Activated CD4-positive, alpha-beta T cell treated with anti-CD3 and anti-CD28 coated beads, Interleukin-2, Interleukin-6, amounts not matched to agents 100 ng/mL and 50 ng/mL, durations not matched to agents 16 hours and 8 hours (primary cell): ENCODE data around the gene TNFAIP8L3.
"Not testable (repeated sequence)": the region's sequence is repeated elsewhere in the genome, so short reads cannot be mapped to it uniquely, and the experiment has no call there.

Experiments
- DNase-seq: peaks from one replicate; pipeline ENCODE4 v3.0.0-alpha.2; 2020

The TNFAIP8L3 gene

GRCh38 chr15:51094606-51095569 is at the start of gene TNFAIP8L3:
TSS of gene TNFAIP8L3 (minus strand) at chr15:51094906. CDS start at chr15:51094595, 311 bp downstream.
- no peak for DNase-seq

GRCh38 chr15:51144021-51144532 is 49.4 kb upstream of the TNFAIP8L3 start:
- no peak for DNase-seq

DNA sequence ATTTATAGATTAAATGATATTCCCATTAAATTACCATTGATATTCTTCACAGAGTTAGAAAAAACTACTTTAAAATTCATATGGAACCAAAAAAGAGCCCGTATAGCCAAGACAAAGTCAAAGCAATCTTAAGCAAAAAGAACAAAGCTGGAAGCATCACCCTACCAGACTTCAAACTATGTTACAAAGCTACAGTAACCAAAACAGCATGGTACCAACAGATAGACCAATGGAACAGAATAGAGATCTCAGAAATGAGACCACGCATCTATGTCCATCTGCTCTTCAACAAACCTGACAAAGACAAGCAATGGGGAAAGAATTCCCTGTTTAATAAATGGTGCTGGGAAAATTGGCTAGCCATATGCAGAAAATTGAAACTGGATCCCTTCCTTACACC is 45.6 kb upstream of the TNFAIP8L3 start:
- not testable (repeated sequence) for DNase-seq

GRCh38 chr15:51139091-51139490 is 44.4 kb upstream of the TNFAIP8L3 start:
- no peak for DNase-seq

- no peak for DNase-seq
Measured at GRCh38 chr15:51137880-51138430, 43.2 kb upstream of the TNFAIP8L3 start.

DNA sequence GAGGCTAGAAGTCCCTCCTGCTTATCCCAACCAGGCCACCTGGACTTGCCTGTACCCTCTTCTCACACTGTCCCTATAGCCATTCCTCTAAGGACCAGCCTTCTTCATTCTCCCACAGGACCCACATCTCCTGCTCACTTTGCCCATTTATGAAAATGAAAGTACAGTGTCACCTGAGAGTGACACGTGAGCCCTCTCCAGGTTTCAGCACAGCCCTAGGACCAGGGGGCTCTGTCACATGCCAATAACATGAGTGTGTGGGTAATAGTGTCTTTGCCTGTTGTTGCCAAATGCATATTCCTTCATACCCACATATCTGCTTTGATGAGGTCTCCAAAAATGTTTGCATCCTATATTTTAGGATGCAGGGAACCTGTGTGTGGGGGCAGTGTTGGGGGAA is 42.3 kb upstream of the TNFAIP8L3 start:
- no peak for DNase-seq

DNA sequence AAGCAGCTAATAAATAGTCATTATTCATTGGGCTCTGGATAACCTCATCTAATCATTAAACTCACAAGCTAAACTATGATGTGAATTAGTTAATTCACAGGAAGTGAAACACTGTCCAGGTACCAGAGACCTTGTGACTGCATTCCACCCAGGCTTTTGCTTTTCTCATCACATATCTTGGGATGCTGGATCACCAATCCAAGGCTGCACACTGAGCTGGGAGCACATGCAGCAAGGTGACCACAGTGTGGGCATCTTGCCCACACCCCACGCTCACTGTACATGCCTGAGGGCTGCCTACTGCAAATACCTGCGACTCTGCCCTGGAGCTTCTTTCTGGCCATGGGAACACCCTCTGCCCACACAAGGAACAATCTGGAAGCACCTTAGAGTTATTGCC is 40.6 kb upstream of the TNFAIP8L3 start:
- no peak for DNase-seq

DNA sequence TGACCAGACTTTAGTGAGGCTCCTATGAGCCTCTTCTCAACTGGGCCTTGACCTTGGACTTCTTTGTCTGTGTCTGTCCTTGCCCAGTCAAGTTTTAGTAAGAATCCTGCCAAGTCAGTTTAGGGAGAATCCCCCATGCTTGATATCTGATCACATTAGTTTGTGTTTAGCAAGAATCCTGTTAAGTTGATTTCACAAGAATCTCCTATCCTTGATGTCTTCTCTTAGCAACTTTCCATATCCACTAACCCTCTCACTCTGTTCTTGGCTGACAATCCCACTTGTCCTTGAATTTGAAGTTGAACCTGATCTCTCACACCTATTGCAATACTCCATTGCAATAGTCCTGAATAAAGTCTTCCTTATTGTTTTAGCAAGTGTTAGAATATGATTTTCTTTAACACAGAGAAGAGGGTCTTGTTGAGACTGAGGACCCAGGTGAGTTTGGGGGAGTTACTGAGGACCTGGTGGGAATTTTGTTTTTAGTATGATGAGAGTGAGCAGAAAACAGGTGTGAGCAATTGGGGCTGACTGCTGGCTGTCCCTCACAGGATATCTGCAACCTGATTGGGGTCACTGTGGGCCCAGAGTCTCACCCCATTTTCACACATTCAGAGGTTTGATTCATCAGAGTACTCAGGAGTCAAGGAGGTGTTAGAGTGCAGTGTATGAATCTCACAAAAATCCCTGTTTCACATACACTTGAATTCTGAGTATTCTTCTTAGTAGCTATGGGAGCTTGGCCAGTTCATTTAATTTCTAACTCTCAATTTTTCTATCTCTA is 39.9 kb upstream of the TNFAIP8L3 start:
- DNase-seq, result no peak

- DNase-seq, result no peak
Measured at GRCh38 chr15:51133140-51133765, 38.5 kb upstream of the TNFAIP8L3 start.

- peak; percentile 21 for DNase-seq
Measured at GRCh38 chr15:51132384-51133139, 37.9 kb upstream of the TNFAIP8L3 start.

GRCh38 chr15:51131596-51132290 is 37.0 kb upstream of the TNFAIP8L3 start:
- DNase-seq, result no peak

GRCh38 chr15:51130344-51130743 is 35.6 kb upstream of the TNFAIP8L3 start:
- no peak for DNase-seq

DNA sequence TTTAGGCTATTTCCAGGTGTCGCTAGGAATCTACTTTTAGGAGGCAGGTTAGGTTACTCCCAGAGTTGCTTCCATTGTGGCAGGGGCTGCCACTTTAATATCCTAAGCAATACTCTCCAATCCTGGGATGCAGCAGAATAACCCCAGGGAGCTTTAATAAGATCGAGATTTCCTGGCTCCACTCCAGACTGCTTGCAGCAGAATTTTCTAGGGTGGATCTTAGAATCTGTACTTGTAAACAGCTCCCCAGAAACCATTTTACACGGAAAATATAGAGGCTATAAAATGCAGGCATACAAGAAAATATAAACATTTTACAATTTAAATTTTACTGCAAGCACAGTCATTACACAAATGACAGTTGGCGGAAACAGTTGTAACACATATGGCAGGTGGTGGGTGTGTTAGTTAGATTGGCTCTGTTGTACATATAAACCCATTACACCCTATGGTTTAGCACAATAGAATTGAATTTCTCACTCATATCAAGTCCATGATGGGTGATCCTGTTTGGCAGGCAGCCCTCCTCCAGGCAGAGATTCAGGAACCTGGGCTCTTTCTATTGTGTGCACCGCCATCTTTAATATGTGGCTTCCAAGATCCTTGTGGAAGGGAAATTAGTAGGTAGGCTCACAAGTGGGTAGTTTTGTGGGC is 35.0 kb upstream of the TNFAIP8L3 start:
- no peak for DNase-seq

DNA sequence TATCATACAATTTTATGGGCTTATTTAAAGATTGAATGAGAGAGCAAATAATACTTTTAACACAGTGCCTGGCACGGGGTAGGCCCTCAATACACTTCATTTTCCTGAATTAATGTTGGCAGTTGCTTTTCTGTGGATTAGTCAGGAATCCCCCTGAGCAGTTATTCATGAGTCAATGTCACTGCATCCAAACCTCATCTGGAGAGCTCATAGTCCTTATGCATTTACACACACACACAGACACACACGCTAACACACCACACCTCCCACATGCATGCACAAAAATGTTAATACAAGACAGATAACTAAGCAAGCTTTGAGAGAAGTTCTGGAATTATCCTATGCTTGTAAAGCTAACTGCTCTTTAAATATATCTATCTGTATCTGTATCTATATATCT is 34.0 kb upstream of the TNFAIP8L3 start:
- DNase-seq, result no peak

- no peak for DNase-seq
Measured at GRCh38 chr15:51126842-51127241, 32.1 kb upstream of the TNFAIP8L3 start.

GRCh38 chr15:51123002-51123401 is 28.3 kb upstream of the TNFAIP8L3 start:
- DNase-seq, result not testable (repeated sequence)

DNA sequence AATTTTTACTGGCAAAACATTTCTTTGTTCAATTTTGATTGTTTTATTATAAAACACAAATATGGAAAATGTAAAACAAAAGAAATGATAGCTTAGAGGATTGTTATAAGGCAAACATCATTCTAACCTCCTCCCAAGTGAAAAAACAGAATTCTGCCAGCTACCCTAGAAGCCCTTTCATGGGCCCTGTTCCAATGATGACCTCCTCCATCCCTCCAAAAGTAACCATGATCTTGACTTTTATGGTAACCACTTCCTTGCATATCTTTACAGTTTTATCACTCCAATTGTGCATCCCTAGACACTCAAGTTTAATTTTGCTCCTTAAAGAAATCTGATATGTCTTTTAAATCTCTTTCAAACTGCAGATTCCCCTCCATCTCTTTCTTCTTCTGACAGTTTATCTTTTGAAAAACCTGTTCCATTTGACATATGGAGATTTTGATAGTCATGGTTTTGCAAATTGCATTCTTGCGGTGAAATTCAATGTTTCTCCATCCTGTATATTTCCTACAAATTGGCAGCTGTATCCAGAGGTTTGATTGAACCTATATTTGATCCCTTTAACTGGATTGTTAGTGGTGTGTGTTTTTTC is 27.0 kb upstream of the TNFAIP8L3 start:
- no peak for DNase-seq

GRCh38 chr15:51121118-51121517 is 26.4 kb upstream of the TNFAIP8L3 start:
- DNase-seq, result peak; percentile 22

DNA sequence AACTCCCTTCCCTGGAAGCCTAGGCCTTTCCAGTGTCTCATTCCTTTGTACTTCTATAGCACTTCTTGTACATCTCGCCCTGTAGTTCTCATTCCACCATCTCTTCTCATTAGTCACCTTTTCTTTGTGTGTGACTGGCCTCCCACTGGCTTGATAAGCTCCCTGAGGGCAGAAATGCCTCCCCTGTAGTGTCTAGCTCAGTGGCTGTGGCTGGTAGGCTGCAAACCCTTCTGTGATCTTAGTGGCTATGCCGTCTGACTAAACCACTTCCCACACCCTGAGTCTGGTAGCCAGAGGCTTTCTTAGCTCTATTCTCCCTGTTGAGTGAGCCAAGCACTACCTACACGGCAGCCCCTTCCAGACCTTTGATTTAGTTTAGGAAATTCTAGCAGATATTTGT is 24.4 kb upstream of the TNFAIP8L3 start:
- no peak for DNase-seq

DNA sequence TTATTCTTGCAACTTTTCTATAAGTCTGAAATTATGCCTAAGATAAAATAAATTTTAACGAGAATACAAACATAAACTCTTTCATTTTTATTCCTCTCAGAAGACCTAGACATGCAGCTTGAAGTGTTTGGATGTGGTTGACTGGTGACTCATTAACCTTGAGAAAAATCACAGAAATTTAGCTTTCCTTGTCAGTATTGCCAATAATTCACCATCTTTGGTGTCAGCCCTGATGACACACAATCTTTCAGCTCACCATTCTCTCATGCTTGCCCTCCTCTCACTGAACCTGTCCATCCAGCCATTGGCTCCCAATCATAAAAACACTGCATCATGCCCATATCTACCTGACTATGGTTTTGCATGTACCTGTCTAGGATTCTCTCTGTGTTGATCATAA is 22.6 kb upstream of the TNFAIP8L3 start:
- DNase-seq, result no peak
